Loucy (cell line): ENCODE data around the gene RPS6KA2.

Experiments
- CTCF ChIP-seq: fragments of 200-600 bp; sonication (generic); conservative IDR thresholded peaks from 2 replicates; pipeline ENCODE4 v1.5.1; 2014; ENCODE audit warnings: mild to moderate bottlenecking, antibody characterized with exemption, low read length
- EZH2phosphoT487 ChIP-seq: fragments of 200-600 bp; IDR thresholded peaks from 2 replicates; pipeline ENCODE4 v1.6.1; 2018; ENCODE audit warnings: antibody characterized with exemption, mild to moderate bottlenecking, moderate library complexity, borderline replicate concordance

GRCh38 chr6:166579237-166579850, 47.7 kb downstream of the RPS6KA2 start:
- TF ChIP-seq CTCF (no peak), EZH2phosphoT487 (no peak)
